Effector CD4-positive, alpha-beta T cell (primary cell): ENCODE results near the gene ZNF500.
A peak's percentile ranks its signal among the peaks of the same experiment; 100 is the strongest.

Experiments
- DNase-seq: peaks from one replicate; pipeline ENCODE4 v3.0.0-alpha.2; 2020

Gene ZNF500

GRCh38 chr16:4768549-4769305 lies 1.8 kb upstream of the ZNF500 start:
- DNase-seq: peak; percentile 70

- DNase-seq: no peak
Observed at GRCh38 chr16:4767872-4768548, 1.0 kb upstream of the ZNF500 start.

GRCh38 chr16:4765511-4766474 lies 1.2 kb downstream of the ZNF500 start:
- no peak for DNase-seq

DNA sequence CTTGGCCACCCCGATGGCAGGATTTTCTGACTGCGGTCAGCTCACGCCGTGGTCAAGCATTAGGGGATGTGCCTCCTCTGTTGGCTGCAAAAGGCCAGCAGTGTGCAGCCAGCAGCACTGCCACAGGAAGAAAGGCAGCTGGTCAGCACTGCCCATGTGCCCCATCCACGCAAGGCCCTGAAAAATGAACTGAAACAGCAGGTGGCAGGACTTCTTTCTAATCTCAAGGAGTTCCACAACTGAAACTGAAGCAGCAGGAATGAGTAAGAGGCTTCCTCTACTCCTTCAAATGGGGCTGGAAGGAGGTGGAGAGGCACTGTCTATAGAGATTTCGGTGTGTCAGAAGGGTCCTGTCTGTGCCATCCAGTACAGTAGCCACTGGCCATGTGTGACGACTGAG lies 3.2 kb downstream of the ZNF500 start:
- no peak for DNase-seq

GRCh38 chr16:4762205-4762604 lies 4.8 kb downstream of the ZNF500 start:
- DNase-seq: no peak

DNA sequence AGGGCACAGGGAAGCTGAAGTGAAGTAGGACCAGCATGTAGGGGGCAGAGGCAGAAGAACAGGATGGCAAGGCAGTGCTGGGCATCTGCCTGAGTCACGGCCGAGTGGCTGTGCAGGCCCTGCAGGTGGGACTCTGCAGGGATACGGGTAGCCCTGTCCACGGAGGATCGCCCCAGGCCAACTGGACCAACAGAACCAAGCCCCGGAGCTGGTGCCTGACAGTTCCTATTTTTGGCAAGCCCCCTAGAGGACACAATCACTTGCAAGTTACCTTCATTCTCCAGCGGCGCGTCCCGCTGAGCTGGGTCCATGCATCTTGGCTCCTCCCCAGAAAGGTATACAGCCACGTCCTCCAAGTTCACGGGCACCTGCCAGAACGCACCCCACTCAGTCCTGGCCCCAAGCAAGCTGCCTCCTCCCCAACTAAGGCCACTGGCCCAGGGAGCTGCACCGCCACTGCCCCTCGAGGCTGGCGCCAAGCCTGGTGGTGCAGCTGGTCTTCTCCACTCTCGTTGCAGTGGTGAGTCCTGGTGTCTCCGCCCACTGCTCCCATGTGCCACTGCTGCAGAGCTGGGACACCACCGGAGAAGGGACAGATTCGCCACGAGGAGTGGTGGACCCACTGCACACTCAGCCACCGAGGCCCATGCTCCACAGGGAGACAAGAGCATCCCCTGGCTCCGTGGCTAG lies 6.6 kb downstream of the ZNF500 start:
- no peak for DNase-seq

DNA sequence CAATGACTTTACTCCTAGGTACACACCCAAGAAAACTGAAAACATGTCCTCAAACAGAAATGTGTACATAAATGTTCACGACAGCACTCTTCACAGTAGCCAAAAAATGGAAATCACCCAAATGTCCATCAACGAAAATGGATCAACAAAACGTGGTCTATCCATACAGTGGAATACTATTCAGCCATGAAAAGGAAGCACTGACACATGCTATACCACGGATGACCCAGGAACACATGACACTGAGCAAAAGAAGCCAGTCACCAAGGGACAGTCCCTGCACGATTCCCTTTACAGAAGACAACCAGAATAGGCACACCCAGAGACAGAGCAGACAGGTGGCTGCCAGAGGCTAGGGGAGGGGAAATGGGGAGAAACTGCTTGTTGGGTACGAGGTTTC lies 11.3 kb downstream of the ZNF500 start:
- no peak for DNase-seq

DNA sequence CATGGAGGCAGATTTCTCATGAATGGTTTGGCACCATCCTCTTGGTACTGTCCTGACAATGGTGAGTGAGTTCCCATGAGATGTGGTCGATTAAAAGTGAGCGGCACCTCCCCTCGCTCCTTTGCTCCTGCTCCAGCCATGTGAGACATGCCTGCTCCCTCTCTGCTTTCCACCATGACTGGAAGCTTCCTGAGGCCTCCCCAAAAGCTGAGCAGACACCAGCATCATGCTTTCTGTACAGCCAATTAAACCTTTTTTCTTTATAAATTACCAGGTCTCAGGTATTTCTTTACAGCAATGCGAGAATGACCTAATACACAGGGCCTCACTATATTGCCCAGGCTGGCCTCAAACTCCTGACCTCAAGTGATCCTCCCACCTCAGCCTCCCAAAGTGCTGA lies 12.1 kb downstream of the ZNF500 start:
- no peak for DNase-seq

DNA sequence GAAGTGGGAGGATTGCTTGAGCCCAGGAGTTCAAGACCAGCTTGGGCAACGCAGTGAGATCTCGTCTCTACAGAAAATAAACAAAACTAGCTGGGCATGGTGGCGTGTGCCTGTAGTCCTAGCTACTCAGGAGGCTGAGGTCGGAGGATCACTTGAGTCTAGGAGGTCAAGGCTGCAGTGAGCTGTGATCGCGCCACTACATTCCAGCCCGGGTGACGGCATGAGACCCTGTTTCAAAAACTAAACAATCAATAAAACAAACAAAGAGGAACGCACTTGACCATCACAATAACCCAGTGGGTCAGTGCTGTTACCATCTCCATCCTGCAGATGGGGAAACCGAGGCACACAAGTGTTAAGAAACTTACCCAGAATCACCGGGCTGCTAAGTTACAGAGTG lies 13.7 kb downstream of the ZNF500 start:
- DNase-seq: no peak

DNA sequence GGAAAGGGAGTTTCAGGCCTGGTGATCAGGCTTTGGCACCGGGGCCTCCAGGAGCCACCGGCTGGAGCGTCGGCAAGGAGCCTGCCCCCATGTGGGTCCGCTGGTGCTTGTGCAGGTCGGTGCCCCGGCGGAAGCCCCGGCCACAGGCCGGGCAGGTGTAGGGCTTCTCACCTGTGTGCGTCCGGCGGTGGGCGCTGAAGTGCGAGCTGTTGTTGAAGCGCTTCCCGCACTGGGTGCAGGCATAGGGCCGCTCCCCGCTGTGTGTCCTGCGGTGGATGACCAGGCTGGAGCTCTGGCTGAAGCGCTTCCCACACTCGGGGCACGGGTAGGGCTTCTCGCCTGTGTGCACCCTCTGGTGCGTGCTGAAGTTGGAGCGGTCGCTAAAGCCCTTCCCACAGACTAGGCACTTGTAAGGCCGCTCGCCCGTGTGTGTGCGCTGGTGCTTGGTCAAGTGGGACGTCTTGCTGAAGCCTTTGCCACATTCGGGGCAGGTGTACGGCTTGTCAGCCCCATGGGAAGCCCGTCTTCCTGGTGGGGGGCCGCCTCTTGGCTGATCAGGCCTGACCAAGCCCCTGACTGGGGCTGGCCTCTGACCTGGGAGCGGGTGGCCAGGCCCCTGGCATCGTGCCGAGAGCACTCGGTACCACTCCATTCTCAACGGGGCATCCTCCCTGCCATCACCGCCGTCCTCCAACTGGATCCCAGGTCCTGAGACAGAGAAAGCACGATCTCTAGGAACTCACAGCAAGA lies 14.4 kb downstream of the ZNF500 start:
- no peak for DNase-seq

GRCh38 chr16:4750896-4751295 lies 16.1 kb downstream of the ZNF500 start:
- DNase-seq: no peak

- DNase-seq: no peak
Observed at GRCh38 chr16:4749700-4750257, 17.2 kb downstream of the ZNF500 start.

DNA sequence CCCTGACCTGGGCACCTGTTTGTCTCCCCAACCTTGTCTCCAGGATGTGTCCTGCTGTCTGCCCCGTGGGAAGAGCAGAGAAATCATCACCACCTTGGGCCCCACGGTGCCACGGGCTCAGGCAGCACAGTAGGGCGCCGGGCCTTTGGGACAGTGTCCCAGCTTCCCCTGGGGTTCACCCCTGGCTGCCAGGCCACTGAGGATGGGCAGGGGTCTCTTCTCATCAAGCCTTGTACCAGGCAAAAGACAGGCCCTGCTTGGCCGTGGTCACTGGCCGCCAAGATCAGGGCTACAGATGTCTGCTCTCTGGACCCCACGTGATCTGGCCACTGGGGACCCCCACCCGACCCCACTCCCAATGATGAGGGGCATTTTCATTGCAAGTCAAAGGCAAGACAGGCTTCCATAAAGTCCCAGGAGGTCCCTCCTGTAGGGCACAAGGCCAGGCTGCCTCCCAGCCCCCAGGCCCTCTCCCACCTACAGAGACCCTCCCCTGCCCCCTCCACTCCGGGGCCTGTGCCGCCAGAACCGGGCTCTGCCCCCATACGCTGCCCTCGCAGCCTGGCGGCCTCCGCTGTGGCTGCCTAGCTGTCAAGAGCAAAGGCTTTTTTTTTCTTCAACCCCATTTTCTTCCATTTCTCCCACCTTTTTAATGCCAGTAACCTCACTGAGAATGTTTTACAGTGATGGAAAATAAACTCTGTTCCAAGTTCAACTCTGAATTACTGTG lies 18.1 kb downstream of the ZNF500 start:
- no peak for DNase-seq

- no peak for DNase-seq
Observed at GRCh38 chr16:4747906-4748681, 18.9 kb downstream of the ZNF500 start.

- DNase-seq: no peak
Observed at GRCh38 chr16:4746991-4747574, 19.9 kb downstream of the ZNF500 start.

DNA sequence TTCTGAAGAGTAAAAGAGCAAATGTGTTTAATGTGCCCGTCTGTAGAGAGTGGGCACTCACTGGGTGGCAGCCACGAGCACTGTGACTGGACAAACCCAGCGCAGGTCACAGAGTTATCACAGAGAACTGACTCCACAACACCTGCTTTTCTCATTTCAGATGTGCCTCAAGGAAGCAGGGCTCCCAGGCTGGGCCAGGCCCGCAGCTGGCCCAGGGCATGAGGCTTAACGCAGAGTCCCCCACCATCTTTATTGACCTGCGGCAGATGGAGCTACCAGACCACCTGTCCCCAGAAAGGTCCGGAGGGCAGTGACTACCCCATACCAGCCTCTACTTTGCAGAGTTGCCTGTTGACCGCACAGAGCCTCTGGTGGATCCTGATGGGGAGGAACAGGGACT lies 20.7 kb downstream of the ZNF500 start:
- no peak for DNase-seq

DNA sequence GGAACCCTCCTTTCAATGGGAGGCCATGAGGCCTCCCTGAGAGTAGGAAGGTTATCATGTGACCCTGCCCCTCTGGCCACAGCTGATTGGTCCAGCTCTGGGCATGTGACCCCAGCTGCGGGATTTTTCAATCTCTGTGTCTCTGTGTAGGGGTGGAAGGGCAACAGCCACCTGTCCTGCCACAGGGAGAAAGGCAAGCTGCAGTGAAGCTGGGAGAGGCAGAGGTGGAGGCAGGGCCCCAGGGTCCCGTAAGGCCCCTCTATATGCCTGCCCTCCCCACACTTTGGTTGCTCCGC lies 21.7 kb downstream of the ZNF500 start:
- DNase-seq: no peak

GRCh38 chr16:4744555-4745273 lies 22.2 kb downstream of the ZNF500 start:
- DNase-seq: no peak

DNA sequence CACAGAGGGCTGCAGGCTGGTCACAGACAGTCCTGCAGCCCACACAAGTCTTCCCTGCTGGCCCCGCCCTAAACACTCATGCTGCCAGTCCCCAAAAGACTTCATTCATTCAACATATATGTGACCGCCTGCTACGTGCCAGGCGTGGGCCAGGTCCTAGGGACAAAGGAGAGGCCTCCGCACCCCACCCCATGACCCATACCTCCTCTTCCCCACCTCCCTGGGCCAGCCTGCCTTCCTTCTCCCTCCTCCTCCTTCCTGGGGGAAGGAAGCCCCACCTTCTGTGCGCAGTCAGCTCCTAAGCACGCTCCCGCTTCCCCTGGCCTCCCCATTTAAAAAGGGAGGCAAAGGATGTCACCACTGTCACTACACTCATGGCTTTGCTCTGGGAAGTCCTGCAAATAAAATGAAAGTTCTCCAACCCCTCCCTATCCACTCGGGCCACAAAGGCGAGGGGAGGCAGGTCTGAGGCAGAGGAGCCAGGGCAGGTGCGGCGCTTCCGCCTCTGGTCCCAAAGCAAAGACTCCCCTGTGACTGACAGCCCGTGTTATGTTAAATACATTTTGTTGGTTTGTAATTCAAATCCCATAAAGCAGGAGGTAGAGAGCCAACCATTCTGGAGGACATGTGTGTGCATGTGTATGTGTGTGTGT lies 23.6 kb downstream of the ZNF500 start:
- DNase-seq: no peak
